ENCODE results near the gene SLC34A3. TPM values are rescaled to one million over a fixed set of nuclear protein-coding genes. Genes with fewer than 3 reads are reported as not detected.
"Not testable (repeated sequence)": the region's sequence is repeated elsewhere in the genome, so short reads cannot be mapped to it uniquely, and the experiment has no call there.

Gene SLC34A3
- total RNA-seq, 1 donor from 2014 or later = not detected

GRCh38 chr9:137241490-137242268 lies 11.0 kb downstream of the SLC34A3 start:
- DNase-seq (ENCODE audit: low read depth in 2 of 2) = peak; percentile 51 to 53

- peak in 1 of 2 donors; percentile 32 for DNase-seq (ENCODE audit: low read depth in 2 of 2)
Measured at GRCh38 chr9:137242269-137243203, 11.8 kb downstream of the SLC34A3 start.

GRCh38 chr9:137243266-137243625 lies 12.5 kb downstream of the SLC34A3 start:
- not testable (repeated sequence) for DNase-seq (ENCODE audit: low read depth in 2 of 2)

DNA sequence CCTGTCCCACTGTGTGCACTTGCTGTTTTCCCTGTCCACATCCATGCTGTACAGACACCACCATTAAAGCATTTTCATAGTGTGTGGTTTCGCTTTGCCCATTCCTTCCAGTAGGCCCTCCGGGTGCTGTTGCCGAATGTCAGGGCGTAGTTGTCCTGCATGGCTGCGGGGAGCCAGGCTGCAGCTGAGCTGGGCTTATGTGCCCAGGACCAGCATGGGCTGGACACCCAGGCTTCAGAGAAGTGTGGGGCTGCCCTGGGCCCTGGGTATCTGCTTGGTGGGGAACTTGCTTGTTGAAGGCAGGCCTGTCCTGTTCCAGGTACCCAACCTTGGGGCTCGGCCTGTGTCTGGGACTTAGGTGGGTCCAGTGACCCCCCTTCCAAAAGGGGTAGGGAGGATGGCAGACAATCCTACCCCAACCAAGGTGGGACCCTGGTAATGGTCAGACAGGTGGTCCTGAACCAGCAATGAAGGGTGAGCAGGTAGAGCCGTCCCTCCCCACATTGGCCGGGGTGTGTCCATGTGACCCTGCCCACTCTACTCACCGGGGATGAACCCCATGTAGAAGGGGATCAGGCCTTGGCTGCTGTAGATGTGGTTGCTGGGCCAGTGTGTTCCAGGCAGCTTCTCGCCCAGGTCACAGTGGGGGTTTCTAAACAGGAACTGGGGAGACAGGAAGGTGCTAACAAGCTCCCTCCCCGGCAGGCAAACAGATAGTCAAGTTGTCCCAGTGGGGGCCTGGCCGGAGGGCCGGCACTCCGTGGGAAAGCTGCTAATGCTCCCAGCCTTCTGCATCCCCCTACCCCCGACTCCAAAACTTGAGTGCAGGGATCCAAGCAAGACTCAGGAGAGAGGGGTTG lies 13.2 kb downstream of the SLC34A3 start:
- DNase-seq (ENCODE audit: low read depth in 2 of 2) = no peak

- peak in 1 of 2 donors; percentile 83 for DNase-seq (ENCODE audit: low read depth in 2 of 2)
Measured at GRCh38 chr9:137244486-137245449, 14.1 kb downstream of the SLC34A3 start.

DNA sequence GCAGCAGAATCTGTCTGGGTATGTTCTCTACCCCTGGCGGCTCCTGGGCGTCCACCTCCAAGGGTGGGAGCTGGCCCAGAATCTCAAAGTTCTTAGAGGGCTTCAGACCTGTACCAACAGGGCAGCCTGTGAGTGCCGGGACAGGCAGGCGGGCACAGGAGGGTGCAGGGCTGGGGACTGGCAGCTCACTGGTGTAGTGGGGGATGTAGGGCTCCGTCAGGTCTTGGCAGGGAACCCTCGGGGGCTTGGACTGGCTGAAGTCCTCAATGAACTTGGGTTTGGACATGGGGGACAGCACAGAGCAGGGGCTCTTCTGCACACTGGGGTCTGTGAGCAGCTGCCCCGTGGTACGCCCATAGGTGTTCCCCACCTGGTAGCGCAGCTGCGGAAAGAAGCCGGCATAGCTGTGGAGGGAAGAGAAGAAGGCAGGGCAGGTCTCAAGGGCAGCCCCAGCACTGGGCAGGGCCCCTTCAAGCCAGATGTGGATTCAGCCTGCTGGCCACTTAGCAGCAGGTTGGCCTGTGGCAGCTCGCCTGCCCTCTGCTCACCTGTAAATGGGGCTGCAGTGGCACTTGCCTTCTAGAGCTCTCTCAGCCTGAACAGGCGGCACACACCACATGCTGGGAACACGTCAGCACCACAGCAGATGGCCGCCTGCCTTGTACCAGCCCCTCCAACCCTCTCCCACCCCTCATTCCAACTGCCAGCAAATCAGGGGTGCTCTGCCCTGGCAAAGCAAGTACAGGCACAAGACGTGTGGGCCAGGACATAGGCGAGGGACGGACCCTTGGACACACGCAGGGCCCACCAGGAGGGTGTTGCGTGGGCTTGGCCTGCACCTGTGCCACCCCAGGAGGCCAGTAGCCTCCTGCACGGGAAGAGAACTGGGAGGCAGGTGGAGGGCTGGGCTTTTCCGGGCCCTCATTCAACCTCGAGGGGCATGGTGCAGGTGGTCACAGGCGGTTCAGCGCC lies 15.0 kb downstream of the SLC34A3 start:
- DNase-seq (ENCODE audit: low read depth in 2 of 2) = no peak

DNA sequence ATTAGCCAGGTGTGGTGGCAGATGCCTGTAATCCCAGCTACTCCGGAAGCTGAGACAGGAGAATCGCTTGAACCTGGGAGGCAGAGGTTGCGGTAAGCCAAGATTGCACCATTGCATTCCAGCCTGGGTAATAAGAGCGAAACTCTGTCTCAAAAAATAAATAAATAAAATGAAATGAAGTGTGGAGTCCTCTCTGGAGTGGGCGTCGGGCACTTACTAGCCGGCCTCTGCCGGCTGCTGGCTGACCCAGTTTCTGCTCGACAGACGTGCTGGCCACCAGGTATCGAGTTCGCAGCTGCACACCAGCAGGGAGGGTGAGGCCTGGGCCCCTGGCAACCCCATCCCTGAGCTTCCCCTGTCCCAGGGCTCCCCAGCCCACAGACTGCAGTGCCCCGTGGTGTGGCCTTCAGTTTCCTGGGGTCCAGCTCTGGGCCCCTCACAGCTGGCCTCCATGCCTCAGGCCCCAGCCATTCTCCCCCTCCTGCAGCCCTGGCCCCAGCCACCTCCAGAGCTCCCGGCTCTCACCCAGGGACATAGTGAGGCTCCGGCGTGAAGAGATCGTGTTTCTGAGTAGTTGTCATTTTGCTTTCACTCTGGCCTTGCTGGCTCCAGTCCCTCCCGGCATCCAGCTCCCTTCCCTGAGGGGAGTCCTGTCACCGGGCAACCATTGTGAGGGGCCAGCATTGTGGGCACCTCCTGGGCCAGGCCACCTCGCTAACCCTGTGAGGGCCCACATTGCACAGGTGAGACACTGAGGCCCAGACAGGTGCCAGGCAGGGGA lies 16.6 kb downstream of the SLC34A3 start:
- no peak for DNase-seq (ENCODE audit: low read depth in 2 of 2)

- no peak for DNase-seq (ENCODE audit: low read depth in 2 of 2)
Measured at GRCh38 chr9:137247916-137248175, 17.1 kb downstream of the SLC34A3 start.

DNA sequence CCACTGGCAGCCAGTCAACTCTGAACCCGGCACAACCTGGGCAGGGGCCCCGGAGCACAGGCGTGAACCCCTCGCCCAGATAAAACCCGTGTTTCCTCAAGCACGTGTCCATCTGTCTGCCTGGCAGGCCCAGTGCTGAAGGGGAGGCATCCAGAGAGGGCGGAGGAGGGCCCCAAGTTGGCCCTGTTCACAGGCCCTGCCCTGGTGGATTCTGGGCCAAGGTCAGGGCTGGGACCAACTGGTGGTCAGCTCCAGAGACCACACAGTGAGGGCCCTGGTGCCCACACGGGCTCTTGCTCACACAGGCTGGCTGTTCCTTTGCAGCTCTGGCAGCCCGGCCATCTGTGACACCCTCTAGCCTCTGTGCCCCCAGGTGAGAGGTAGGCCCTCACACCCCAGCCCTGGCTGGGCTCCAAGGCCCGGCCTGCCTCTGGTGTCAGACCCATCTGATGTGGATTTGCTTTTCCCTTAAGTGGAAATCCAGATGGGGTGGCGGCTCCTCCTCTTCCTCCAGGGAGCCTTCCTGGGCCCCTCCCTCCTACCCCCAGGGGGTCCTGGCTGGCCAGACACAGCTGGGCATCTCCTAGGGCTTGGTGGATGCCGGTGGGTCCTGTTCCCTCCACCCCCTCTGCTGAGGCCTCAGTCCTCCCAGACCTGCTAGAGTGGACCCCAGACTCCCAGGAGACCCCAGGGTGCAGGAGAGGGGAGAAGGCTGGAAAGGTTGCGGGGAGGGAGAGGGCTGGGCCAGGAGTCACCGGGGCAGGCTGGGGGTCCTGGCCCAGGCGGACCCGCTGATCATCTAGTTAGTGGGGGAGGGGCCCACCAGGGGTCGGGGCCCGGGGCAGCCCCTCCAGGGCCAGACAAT lies 19.9 kb downstream of the SLC34A3 start:
- no peak for DNase-seq (ENCODE audit: low read depth in 2 of 2)

DNA sequence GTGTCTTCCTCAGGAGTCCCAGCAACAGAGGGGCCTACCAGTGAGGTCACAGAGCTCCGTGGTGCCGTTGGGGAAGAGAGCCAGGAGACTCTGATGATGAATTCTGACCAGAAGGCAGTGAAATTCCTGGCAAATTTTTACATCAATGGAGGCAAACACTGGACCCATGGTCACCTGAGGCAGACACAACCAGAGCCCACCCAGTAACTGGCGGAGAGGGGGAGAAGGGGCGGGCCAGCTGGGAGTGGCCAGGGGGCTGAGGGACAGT lies 20.4 kb downstream of the SLC34A3 start, which contains the start of gene STPG3:
Gene STPG3, plus strand, starts transcription at position 93 of the 268 bp plus-strand sequence. Its CDS starts 1 bp downstream, at position 94.
- no peak for DNase-seq (ENCODE audit: low read depth in 2 of 2)

DNA sequence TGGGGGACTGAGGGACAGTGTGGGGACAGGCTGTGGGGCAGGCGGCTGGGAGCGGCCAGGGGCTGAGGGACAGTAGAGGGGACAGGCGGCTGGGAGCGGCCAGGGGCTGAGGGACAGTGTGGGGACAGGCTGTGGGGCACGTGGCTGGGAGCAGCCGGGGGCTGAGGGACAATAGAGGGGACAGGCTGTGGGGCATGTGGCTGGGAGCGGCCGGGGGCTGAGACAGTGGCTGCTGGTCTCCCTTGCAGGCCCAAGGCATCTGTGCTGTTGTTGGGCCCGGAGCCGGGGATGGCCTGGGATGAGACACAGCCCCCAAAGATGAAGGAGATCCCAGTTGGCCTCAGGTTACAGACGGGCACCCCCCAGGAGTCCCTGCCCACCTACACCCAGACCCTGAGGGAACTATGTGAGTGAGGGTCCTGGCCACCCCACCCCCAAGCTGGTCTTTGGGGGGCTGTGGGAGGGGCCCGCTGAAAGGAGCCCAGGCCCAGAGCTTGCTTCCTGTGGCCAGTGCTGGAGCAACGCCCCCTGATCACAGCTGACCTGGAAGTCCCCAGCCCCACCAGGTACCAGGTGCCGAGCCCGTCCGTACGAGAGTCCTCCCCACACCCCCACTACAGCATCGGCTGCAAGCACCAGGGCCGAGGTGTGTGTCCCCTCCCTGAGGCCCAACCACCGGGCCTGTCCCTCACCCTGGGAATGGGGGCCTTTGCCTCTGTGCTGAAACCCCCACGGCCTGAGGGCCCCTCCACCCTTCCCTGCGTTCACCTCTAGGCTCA lies 21.0 kb downstream of the SLC34A3 start:
- no peak for DNase-seq (ENCODE audit: low read depth in 2 of 2)

- DNase-seq (ENCODE audit: low read depth in 2 of 2) = no peak
Measured at GRCh38 chr9:137252555-137253506, 22.1 kb downstream of the SLC34A3 start.

- DNase-seq (ENCODE audit: low read depth in 2 of 2) = no peak
Measured at GRCh38 chr9:137253717-137254623, 23.3 kb downstream of the SLC34A3 start.

DNA sequence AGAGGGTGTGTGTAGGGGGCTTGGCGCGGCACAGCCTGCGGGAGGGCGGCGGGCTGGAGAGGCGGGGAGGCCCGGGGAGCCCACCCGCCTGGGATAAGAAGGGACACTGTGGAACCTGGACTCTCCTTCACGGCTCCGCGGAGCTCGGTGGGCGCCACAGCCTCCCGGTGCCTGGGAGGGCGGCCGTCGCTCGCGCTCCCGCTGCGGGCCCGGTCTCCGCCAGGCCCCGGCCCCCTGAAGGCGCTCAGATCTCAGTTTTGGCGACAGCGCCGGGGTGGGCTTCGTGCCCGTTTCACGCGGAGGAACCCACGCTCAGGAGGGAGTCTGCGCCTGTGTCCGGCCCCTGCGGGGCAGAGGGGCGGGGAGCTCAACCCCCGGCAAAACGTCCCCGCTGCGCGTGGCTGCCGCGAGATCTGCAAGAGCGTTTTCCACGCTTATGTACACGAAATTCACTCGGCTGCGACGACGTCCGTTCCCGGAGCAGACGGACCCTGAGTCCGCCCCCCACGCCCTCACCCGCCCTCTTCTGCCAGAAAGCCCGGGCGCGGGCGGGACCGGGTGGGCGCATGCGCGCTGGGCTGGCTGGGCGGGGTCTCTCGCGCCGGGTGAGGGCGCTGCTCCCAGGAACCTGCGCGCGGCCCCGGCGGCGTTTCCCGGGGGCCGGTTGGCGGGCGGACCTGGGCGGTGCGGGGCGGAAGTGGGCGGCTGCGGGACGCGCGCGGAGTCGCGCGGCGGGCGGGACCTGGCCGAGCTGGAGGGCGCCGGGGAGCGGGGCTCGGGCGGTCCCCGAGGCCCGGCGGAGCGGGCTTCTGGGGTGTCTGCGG lies 24.1 kb downstream of the SLC34A3 start, which contains the start of gene NELFB:
Gene NELFB, plus strand, starts transcription at position 704 of the 824 bp plus-strand sequence.
- peak; percentile 79 to 84 for DNase-seq (ENCODE audit: low read depth in 2 of 2)
